GM18498 (cell line): Measurements from ENCODE around the gene DACT2.
"Not testable (repeated sequence)": the region's sequence is repeated elsewhere in the genome, so short reads cannot be mapped to it uniquely, and the experiment has no call there.

Experiments used
- ATAC-seq: cut with Tn5 transposase; IDR thresholded peaks from one replicate; pipeline ENCODE4 v1.9.1; 2021; ENCODE audit warnings: mild to moderate bottlenecking, moderate library complexity; ENCODE audit not compliant: unreplicated experiment

Gene DACT2

GRCh38 chr6:168269455-168270243 lies 49.9 kb downstream of the DACT2 start:
- no peak for ATAC-seq

DNA sequence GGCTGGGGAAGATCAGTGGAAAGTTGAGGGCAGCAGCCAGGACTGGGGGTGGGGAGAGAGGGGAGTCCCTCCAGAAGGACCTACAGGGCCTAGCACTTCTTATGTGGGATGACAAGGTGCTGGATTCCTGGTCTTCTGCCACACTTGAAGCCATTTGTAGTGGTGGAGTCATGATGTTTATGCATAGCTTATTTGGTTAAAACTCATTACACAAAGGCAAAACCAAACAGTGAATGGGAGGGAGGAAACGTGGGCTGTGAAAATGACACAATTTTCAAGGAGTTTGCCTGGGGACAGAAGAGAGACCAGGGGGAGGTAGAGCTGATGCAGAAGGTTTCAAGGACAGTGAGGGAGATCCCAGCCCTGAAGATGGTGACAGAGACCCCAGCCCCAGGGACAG lies 50.8 kb downstream of the DACT2 start:
- no peak for ATAC-seq

- ATAC-seq, result not testable (repeated sequence)
These were observed 51.8 kb downstream of the DACT2 start for GRCh38 chr6:168267779-168268178.

- no peak for ATAC-seq
These were observed 53.5 kb downstream of the DACT2 start for GRCh38 chr6:168265827-168266815.

DNA sequence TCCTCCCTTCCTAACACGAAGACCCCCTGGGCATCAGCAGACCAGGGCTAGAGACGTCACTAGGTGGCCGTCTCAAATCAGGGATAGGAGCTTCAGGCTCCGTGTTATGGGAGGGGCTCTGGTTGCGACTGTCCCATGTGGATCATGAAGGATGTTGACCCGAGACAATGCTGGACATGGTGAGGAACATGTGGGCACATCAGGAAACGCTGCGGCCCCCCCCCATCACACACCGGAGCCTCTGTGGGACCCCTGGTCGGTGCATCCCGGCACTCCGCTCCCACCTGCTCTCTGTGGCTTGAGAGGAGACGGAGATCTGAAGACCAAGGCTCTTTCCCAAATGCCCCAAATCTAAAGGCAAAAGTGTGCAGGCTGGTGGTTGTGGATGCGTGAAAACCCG lies 54.2 kb downstream of the DACT2 start:
- ATAC-seq, result no peak

GRCh38 chr6:168264593-168265335 lies 54.8 kb downstream of the DACT2 start:
- no peak for ATAC-seq

DNA sequence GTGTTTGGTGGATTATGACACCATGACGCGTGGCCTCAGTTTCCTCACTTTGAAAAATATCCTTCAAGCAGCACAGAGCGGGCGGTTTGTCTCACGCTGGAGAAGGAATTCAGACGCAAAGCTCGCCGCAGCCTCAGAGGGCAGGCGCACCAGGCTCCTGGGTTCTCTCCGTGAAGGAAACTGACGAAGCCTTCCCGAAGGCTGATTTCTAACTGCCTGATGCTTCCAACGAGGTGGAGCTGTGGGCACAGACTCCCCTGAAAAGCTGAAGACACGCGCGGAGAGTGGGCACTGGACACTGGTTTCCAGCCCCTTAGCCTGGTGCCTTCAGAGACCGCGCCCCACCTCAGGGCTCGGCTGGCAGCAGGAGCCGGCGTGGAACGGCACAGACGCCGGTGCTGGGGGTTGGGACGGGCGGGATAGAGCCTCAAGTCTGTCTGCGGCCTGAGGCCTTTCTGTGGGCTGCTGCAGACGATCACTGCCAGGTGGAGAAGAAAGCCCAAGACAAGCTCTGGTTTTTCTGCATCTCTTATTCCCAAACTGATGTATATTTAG lies 56.1 kb downstream of the DACT2 start:
- ATAC-seq, result no peak

DNA sequence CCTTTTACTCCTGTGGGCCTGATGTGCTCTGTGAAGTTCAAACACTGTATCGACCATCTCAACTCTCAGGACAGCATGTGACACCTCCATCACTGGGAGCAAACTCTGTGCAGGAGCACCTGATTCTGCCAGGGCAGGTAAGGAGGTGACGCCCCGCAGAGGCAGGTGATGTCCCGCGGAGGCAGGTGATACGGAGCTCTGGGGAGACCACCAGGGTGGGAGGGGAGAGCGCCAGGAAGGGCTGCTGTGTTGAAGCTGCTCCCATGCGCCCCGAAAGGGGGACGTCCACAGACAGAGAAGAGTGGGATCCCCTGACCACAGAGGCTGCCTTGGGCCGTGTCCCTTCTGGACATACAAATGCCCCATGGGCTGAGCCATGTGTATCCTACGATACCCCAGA lies 58.3 kb downstream of the DACT2 start:
- no peak for ATAC-seq

DNA sequence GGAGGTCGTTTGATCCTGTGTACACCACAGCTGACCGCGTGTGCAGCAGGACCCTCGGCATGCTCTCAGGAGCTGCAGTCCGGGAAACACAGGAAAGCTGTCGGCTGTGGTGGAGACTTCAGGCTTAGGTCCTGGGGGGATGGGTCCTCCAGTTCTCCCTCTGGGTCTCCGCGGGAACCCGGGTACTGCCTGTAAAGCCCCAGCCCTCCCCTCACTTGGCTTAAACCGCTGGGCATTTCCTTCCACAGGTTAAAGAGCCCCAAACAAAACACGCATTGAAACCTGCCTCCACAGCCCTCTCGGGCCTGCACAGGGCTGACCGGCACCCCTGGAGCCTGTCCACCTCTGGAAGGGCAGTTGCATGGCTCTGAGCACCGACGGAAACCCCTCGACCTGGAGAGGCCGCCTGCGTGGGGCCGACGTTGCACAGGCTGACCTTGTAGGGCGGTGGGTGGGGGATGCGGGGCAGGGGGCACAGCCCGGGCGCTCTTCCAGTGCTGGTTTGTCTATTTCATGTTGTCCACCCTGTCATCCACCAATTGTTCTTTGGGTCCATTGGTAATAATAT lies 59.1 kb downstream of the DACT2 start:
- ATAC-seq, result no peak

DNA sequence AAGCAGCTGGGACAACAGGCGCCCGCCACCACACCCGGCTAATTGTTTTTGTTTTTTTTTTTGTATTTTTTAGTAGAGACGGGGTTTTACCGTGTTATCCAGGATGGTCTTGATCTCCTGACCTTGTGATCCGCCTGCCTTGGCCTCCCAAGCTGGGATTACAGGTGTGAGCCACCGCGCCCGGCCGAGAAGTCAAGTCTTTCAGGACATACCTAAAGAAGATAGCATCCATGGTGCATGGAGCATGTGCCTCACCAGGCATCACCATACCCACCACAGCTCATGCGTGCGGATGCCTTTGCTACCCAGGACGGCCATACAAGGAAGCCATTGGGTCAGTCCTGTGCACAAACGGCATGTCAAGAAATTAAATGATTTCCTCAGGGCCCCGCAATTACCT lies 60.8 kb downstream of the DACT2 start:
- no peak for ATAC-seq

GRCh38 chr6:168256940-168257339 lies 62.6 kb downstream of the DACT2 start:
- no peak for ATAC-seq
